ENCODE data around the gene SMIM5. TPM values are rescaled to one million over a fixed set of nuclear protein-coding genes. Genes with fewer than 3 reads are reported as not detected.

The SMIM5 gene
- total and polyA plus RNA-seq, 7 donors, result 0.11 to 0.92 (median 0.19) TPM; not detected in 1

GRCh38 chr17:75614556-75615270 is 18.5 kb upstream of the SMIM5 start:
- H3K27ac ChIP-seq, result no peak overlapping the region
- WGBS, 3 donors, result 84 to 88% (median 87%) methylated on average over 16 to 19 of the region's 19 CpGs
- ATAC-seq (no peak), DNase-seq (no peak)
- H3K4me1 ChIP-seq, result no peaks in the 10 kb centered on the region
- H3K36me3 ChIP-seq (ENCODE audit: insufficient read depth in 1 of 2, low read depth in 1 of 2), result peaks cover 0 to 38% of the 10 kb centered on the region in 2 donors
- intact Hi-C loops (cut with DNase I), result no loop called here
- H3K4me3 ChIP-seq, result no peak overlapping the region
- H3K9me3 ChIP-seq, result no peaks in the 10 kb centered on the region
- no peaks in the 10 kb centered on the region for H3K27me3 ChIP-seq (ENCODE audit: insufficient read depth in 3 of 3, low read length in 2 of 3)
- TF ChIP-seq CTCF (IDR thresholded peaks at IDR 0.05), result no peak

GRCh38 chr17:75615301-75615700 is 17.9 kb upstream of the SMIM5 start:
- Histone ChIP-seq H3K27ac (no peak overlapping the region), H3K27me3 (ENCODE audit: insufficient read depth in 3 of 3, low read length in 2 of 3) (no peaks in the 10 kb centered on the region), H3K4me1 (no peaks in the 10 kb centered on the region), H3K9me3 (no peaks in the 10 kb centered on the region), H3K36me3 (ENCODE audit: insufficient read depth in 1 of 2, low read depth in 1 of 2) (peaks cover 0 to 44% of the 10 kb centered on the region in 2 donors), H3K4me3 (no peak overlapping the region)
- ATAC-seq (no peak), DNase-seq (no peak)
- intact Hi-C loops (cut with DNase I), result no loop called here
- no peak for TF ChIP-seq CTCF (IDR thresholded peaks at IDR 0.05)
- WGBS, 3 donors, result 90 to 95% (median 91%) methylated on average over 11 of the region's 11 CpGs

- no peak overlapping the region for H3K27ac ChIP-seq
These were observed 16.6 kb upstream of the SMIM5 start for GRCh38 chr17:75616521-75617122.

GRCh38 chr17:75617218-75617617 is 16.0 kb upstream of the SMIM5 start:
- no peaks in the 10 kb centered on the region for H3K9me3 ChIP-seq
- DNase-seq (no peak), ATAC-seq (no peak)
- intact Hi-C loops (cut with DNase I), result no loop called here
- no peaks in the 10 kb centered on the region for H3K4me1 ChIP-seq
- H3K27me3 ChIP-seq (ENCODE audit: insufficient read depth in 3 of 3, low read length in 2 of 3), result no peaks in the 10 kb centered on the region
- TF ChIP-seq CTCF (IDR thresholded peaks at IDR 0.05), result no peak
- H3K27ac ChIP-seq, result no peak overlapping the region
- WGBS, 3 donors, result 86 to 90% (median 89%) methylated on average over 15 to 16 of the region's 16 CpGs
- no peak overlapping the region for H3K4me3 ChIP-seq
- H3K36me3 ChIP-seq (ENCODE audit: insufficient read depth in 1 of 2, low read depth in 1 of 2), result peaks cover 0 to 39% of the 10 kb centered on the region in 2 donors

More at GRCh38 chr17:75616521-75617122, 16.6 kb upstream of the SMIM5 start:
- Histone ChIP-seq H3K4me1 (no peaks in the 10 kb centered on the region), H3K4me3 (no peak overlapping the region), H3K36me3 (ENCODE audit: insufficient read depth in 1 of 2, low read depth in 1 of 2) (peaks cover 0 to 45% of the 10 kb centered on the region in 2 donors), H3K9me3 (no peaks in the 10 kb centered on the region), H3K27me3 (ENCODE audit: insufficient read depth in 3 of 3, low read length in 2 of 3) (no peaks in the 10 kb centered on the region)
- intact Hi-C loops (cut with DNase I), result no loop called here
- TF ChIP-seq CTCF (IDR thresholded peaks at IDR 0.05), result no peak
- WGBS, 3 donors, result 89 to 93% (median 89%) methylated on average over 21 to 24 of the region's 24 CpGs
- DNase-seq (no peak), ATAC-seq (no peak)
